SU-DHL-6 (cell line): ENCODE results near the gene EXOC3.

ENCODE experiments used
- H2AFZ ChIP-seq: fragments of 200-600 bp; sonication (generic); 2 replicates; pipeline ENCODE4 v1.6.1; 2014; ENCODE audit warnings: low read depth, mild to moderate bottlenecking, moderate library complexity, mixed read lengths, antibody characterized with exemption, low read length; ENCODE audit not compliant: severe bottlenecking
- H3F3A ChIP-seq: fragments of 200-600 bp; shearing (Covaris generic); 2 replicates; pipeline ENCODE4 v1.6.0; 2016; ENCODE audit warnings: antibody characterized with exemption, mild to moderate bottlenecking; ENCODE audit not compliant: insufficient read depth
- H3K27ac ChIP-seq: fragments of 200-600 bp; sonication (generic); 2 replicates; pipeline ENCODE4 v1.5.1; 2016; ENCODE audit warnings: low read depth, mild to moderate bottlenecking, low read length, moderate library complexity, mixed read lengths
- H3K27me3 ChIP-seq: fragments of 200-600 bp; sonication (generic), shearing (Covaris generic); 2 replicates; pipeline ENCODE4 v1.6.0; 2014; ENCODE audit warnings: mild to moderate bottlenecking, low read length
- H3K36me3 ChIP-seq: fragments of 200-600 bp; sonication (generic); 2 replicates; pipeline ENCODE4 v1.6.1; 2014; ENCODE audit warnings: mild to moderate bottlenecking, low read length, mixed read lengths
- H3K4me2 ChIP-seq: fragments of 300-600, 200-600 bp; shearing (Covaris generic), sonication (generic); 2 replicates; pipeline ENCODE4 v1.6.0; 2014; ENCODE audit warnings: low read length, low read depth, mild to moderate bottlenecking; ENCODE audit not compliant: poor library complexity, severe bottlenecking
- H3K4me3 ChIP-seq: fragments of 200-600 bp; sonication (generic); 2 replicates; pipeline ENCODE4 v1.5.1; 2014; ENCODE audit warnings: antibody characterized with exemption, low read length, mild to moderate bottlenecking, mixed read lengths; ENCODE audit not compliant: insufficient read depth, poor library complexity, severe bottlenecking
- H3K79me2 ChIP-seq: fragments of 200-600 bp; sonication (generic); 2 replicates; pipeline ENCODE4 v1.6.1; 2014; ENCODE audit warnings: mild to moderate bottlenecking, low read length, moderate library complexity; ENCODE audit not compliant: insufficient read depth
- H3K9ac ChIP-seq: fragments of 200-600 bp; sonication (generic); 2 replicates; pipeline ENCODE4 v1.7.0; 2014; ENCODE audit warnings: mild to moderate bottlenecking, low read length
- H3K9me2 ChIP-seq: fragments of 200-600 bp; sonication (generic); replicated peaks from 2 replicates; pipeline ENCODE4 v1.6.1; 2014; ENCODE audit warnings: low read length; ENCODE audit not compliant: insufficient read depth
- H3K9me3 ChIP-seq: fragments of 200-600 bp; sonication (generic); 2 replicates; pipeline ENCODE4 v1.6.1; 2014; ENCODE audit warnings: low read length, mixed read lengths; ENCODE audit not compliant: insufficient read depth
- H4K20me1 ChIP-seq: fragments of 200-600 bp; sonication (generic); 2 replicates; pipeline ENCODE4 v1.6.1; 2014; ENCODE audit warnings: low read depth, mild to moderate bottlenecking, antibody characterized with exemption, low read length, moderate library complexity, mixed read lengths
- EZH2phosphoT487 ChIP-seq: fragments of 200-600 bp; sonication (generic), shearing (Covaris generic); conservative IDR thresholded peaks from 2 replicates; pipeline ENCODE4 v1.6.1; 2018; ENCODE audit warnings: mild to moderate bottlenecking, antibody characterized with exemption, low read length, moderate library complexity, mixed read lengths
- TF ChIP-seq, protein P1 (sequence below): fragments of 200-600 bp; sonication (generic); IDR thresholded peaks from one replicate; pipeline ENCODE4 v1.5.1; 2017; ENCODE audit warnings: antibody characterized with exemption, mild to moderate bottlenecking, low read length, moderate library complexity; ENCODE audit not compliant: insufficient read depth, poor library complexity, severe bottlenecking

The EXOC3 gene

DNA sequence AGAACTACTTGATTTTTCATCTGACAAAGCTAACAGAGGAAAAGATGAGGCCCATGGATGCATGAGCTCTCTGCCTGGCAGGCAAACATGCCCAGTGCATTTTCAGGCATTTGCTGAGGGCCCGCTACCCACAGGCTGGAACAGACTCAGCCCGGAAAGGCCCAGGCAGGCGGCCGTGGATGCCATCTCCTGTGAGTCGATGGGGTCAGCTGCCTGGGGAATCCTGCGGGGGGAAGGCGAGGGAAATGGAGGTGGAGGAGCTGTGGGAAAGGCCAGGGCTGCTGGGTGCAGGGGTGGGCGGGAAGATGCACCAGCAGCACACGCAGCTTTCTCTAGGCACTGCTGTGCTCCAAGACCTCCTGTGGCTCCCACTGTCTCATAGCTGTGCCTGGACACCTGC, 67.5 kb downstream of the EXOC3 start:
- Histone ChIP-seq H3K9me3 (no peaks in the 10 kb centered on the region), H3K4me2 (no peak overlapping the region), H2AFZ (no peak overlapping the region), H4K20me1 (no peaks in the 10 kb centered on the region), H3F3A (no peaks in the 10 kb centered on the region), H3K79me2 (no peaks in the 10 kb centered on the region), H3K27ac (no peak overlapping the region), H3K36me3 (no peaks in the 10 kb centered on the region), H3K9ac (no peak overlapping the region), H3K4me3 (no peak overlapping the region), H3K27me3 (no peaks in the 10 kb centered on the region), H3K9me2 (no peaks in the 10 kb centered on the region)
- no peak for TF ChIP-seq EZH2phosphoT487
- TF ChIP-seq, protein P1, sequence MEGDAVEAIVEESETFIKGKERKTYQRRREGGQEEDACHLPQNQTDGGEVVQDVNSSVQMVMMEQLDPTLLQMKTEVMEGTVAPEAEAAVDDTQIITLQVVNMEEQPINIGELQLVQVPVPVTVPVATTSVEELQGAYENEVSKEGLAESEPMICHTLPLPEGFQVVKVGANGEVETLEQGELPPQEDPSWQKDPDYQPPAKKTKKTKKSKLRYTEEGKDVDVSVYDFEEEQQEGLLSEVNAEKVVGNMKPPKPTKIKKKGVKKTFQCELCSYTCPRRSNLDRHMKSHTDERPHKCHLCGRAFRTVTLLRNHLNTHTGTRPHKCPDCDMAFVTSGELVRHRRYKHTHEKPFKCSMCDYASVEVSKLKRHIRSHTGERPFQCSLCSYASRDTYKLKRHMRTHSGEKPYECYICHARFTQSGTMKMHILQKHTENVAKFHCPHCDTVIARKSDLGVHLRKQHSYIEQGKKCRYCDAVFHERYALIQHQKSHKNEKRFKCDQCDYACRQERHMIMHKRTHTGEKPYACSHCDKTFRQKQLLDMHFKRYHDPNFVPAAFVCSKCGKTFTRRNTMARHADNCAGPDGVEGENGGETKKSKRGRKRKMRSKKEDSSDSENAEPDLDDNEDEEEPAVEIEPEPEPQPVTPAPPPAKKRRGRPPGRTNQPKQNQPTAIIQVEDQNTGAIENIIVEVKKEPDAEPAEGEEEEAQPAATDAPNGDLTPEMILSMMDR: no peak

- Histone ChIP-seq H3K4me2 (no peak overlapping the region), H3K9me3 (no peaks in the 10 kb centered on the region), H3K9ac (no peak overlapping the region), H3K4me3 (no peak overlapping the region), H3K27me3 (no peaks in the 10 kb centered on the region), H4K20me1 (no peaks in the 10 kb centered on the region), H3K9me2 (no peaks in the 10 kb centered on the region), H3F3A (no peaks in the 10 kb centered on the region), H3K79me2 (no peaks in the 10 kb centered on the region), H3K27ac (no peak overlapping the region), H2AFZ (no peak overlapping the region), H3K36me3 (no peaks in the 10 kb centered on the region)
- no peak for TF ChIP-seq EZH2phosphoT487
- TF ChIP-seq, protein P1: no peak
These were observed 68.5 kb downstream of the EXOC3 start for GRCh38 chr5:511476-511875.

- Histone ChIP-seq H3K36me3 (no peaks in the 10 kb centered on the region), H3K9me2 (no peaks in the 10 kb centered on the region), H3K4me2 (no peak overlapping the region), H3K27me3 (no peaks in the 10 kb centered on the region), H3K4me3 (no peak overlapping the region), H3K27ac (no peak overlapping the region), H3F3A (no peaks in the 10 kb centered on the region), H4K20me1 (no peaks in the 10 kb centered on the region), H2AFZ (no peak overlapping the region), H3K79me2 (no peaks in the 10 kb centered on the region), H3K9ac (no peak overlapping the region), H3K9me3 (no peaks in the 10 kb centered on the region)
- TF ChIP-seq EZH2phosphoT487: no peak
- TF ChIP-seq, protein P1: no peak
These were observed 70.5 kb downstream of the EXOC3 start for GRCh38 chr5:513216-514100.
